GM10847 (cell line): ENCODE measurements around the gene DHX8.

Source experiments
- POLR2A ChIP-seq: IDR thresholded peaks from 2 replicates; pipeline ENCODE4 v1.6.1; 2011; ENCODE audit not compliant: insufficient read length; ENCODE audit errors: extremely low read depth

The DHX8 gene

DNA sequence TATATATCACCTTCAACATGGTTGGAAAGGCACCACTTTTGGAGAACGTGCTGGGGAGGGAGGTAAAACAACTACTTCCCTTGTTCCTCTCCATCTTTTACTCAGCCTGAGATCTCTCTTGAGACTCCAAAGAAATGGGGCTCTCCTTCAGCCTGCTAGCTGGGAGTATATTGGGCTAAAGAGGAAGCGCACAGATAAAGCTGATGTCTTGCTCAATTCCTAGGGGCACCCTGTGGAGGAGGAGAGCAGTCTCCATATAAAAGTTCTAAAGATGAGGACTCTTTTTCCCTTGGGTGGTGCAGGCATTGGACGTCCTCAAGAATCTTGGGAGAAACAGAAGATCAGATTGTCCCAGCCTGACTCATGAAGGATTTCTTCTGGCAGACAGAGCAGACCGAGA, 67.0 kb downstream of the DHX8 start:
- TF ChIP-seq POLR2A, result no peak

DNA sequence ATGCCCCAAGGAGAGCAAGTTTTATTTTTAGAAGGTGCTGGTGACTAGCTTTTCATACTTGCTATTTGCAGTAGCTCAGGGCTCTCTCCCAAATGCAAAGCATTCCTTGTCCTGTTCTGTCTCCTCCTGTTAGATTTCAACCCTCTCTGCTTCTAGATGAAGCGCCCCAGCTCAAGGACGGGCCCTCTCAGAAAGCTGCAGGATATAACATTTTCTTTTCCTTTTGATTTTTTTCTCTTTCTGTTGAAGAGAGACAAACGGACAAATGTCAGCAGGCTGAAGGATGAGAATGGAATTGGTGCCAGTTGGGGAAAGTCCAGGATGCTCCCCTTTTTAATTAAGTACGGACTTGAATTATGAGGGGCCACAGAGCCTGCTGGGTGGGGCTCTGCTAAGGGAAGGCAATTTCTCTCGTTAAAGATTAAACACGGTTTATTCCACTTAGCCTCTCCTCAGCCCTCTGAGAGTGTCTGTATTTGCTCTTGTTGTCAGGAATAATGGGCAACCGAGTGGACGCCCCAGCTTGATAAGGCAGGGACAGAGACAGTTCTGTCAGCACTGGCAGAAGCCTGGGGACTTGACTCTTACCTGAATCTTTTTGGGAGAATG, 68.6 kb downstream of the DHX8 start:
- no peak for TF ChIP-seq POLR2A

GRCh38 chr17:43553573-43553972, 69.8 kb downstream of the DHX8 start:
- TF ChIP-seq POLR2A, result no peak

DNA sequence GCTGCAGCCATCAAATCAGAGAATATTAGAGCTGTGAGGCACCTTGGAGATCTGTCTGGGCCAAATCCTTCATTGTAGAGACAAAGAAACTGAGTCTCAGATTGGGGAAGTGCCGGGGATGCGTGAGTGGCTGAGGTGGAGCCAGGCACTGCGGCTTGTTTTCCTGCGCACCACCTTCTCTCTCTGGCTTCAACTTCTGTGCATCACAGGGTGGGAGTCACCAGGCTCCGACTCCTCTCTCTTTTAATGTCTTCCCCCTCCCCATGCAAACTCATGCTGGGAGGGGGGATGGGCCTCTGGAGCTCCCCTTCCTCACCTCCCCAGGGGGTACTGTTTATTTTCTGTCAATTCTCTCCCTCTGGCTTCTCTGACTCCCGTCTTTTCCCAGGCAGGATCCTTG, 71.1 kb downstream of the DHX8 start:
- no peak for TF ChIP-seq POLR2A

GRCh38 chr17:43556292-43556691, 72.5 kb downstream of the DHX8 start:
- no peak for TF ChIP-seq POLR2A

GRCh38 chr17:43558805-43559160, 75.0 kb downstream of the DHX8 start:
- no peak for TF ChIP-seq POLR2A

DNA sequence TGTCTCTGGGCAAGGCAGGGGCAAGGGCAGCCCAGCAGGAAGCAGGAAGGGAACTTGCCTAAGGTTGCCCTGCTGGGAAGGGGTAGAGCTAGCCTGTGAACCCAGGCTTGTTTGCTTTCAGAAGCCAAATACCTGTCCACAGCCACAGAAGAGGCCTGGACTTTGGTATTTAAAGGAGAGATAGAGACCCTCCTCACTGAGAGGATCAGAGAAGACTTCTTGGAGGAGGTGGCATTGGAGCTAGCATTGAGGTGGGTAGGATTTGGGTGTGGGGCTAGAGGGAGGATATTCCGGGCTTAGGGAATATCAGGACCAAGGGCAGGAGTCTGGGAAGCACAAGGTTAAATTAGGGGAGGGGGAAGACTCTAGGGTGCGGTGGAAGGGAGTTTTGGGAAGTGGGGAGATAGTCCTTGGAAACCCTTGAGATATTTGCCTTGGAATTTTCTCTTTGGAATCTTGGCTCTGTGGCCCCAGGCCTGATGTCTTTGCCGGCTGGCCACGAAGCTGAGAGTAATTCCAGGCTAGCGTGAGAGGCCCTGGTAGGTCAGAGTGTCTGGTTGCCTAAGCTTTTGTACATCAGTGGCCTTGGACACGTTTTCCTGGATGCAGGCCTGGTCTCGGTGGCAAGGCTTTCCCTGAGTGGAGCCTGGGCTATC, 75.5 kb downstream of the DHX8 start:
- no peak for TF ChIP-seq POLR2A

- no peak for TF ChIP-seq POLR2A
Observed at GRCh38 chr17:43560461-43561427, 77.0 kb downstream of the DHX8 start.

- no peak for TF ChIP-seq POLR2A
Observed at GRCh38 chr17:43562679-43563599, 79.2 kb downstream of the DHX8 start.

- no peak for TF ChIP-seq POLR2A
Observed at GRCh38 chr17:43563600-43564594, 80.1 kb downstream of the DHX8 start.

GRCh38 chr17:43568506-43569082, 84.8 kb downstream of the DHX8 start:
- no peak for TF ChIP-seq POLR2A

DNA sequence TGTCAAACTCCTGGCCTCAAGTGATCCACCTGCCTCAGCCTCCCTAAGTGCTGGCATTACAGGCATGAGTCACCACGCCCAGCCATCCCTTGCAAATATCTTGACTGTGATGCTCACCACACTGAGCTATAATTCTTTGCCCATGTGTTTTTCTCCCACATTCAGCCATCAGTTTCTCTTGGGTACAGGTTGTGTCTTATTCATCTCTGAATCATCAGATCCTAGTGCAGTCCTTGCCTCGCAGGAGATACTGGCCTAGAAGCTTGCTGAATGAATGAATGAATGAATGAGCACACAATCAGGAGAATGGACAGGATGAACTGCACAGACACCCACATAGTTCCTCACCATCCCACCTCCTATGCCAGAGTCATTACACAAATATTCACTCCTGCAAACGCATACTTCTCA, 86.7 kb downstream of the DHX8 start:
- TF ChIP-seq POLR2A, result no peak

GRCh38 chr17:43572368-43572980, 88.7 kb downstream of the DHX8 start:
- TF ChIP-seq POLR2A, result no peak
